ENCODE results near the gene PCOLCE2.

PCOLCE2 gene, protein sequence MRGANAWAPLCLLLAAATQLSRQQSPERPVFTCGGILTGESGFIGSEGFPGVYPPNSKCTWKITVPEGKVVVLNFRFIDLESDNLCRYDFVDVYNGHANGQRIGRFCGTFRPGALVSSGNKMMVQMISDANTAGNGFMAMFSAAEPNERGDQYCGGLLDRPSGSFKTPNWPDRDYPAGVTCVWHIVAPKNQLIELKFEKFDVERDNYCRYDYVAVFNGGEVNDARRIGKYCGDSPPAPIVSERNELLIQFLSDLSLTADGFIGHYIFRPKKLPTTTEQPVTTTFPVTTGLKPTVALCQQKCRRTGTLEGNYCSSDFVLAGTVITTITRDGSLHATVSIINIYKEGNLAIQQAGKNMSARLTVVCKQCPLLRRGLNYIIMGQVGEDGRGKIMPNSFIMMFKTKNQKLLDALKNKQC

DNA sequence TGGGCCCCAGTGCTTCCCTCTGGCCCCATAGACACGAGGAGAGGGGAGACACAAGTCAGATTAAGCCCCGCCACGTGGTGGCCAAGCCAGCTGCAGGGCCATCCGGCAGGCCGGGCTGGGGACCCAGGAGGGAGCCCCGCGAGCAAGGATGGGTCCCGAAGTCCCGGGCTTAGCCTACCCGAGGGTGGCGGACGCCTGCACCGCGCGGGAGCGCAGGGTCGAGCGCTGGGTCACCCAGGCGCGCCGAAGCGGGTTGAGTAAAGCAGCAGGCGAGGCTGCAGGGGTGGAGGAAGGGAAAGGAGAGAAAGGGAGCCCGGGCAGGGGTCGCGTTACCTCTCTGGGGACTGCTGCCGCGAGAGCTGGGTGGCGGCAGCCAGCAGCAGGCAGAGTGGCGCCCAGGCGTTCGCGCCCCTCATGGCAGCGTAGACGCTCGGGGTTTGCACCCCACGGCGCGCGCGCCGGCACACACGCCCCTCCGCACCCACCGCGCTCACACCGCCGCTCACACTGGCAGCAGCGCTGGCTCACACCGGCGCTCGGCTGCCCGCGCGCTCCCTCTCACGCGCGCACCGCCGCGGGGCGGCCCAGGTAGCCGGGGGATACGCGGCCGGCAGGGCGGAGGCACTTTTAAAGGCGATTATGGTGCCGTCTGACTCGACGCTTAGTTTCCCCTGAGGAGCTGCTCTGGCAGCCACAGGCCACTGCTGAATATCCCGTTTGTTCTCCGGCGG lies at the start of gene PCOLCE2:
TSS of gene PCOLCE2 (minus strand) at position 603 of the 731 bp plus-strand sequence. CDS start at position 416, 187 bp downstream.
- no peak for DNase-seq

DNA sequence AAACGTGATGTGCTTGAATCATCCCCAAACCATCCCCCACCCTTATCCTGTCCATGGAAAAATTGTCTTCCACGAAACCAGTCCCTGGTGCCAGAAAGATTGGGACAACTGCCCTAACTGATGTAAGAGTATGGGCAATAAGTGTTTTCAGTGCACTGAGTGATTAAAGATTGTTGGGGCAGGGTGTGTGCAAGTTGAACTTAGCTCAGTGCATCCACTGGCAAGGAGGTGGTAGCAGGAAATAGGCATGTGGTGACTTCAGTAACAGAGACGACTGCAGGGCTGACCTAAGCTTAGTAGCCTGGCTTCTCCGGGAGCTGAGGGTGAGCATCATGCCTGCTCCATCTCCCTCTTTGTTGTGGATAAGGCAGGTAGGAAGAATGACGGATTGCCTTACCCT lies 47.1 kb upstream of the PCOLCE2 start:
- no peak for DNase-seq

DNA sequence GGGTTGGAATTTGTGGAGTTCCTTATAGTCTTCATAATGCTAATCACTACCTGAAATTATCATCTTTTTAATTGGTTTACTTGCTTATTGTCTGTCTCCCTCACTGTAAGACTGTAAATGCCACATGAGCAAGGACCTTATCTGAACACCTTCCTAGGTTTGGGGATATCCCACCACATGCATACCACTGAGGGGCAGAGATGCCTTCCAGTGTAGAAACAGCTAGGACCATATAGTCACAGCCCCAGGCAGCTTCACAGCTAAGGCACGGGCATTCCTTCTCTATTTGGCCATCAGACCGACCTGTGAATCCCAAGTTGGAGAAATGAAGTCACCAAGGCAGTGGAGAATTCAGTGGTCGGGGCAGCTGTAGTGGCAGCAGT lies 46.0 kb upstream of the PCOLCE2 start:
- no peak for DNase-seq

DNA sequence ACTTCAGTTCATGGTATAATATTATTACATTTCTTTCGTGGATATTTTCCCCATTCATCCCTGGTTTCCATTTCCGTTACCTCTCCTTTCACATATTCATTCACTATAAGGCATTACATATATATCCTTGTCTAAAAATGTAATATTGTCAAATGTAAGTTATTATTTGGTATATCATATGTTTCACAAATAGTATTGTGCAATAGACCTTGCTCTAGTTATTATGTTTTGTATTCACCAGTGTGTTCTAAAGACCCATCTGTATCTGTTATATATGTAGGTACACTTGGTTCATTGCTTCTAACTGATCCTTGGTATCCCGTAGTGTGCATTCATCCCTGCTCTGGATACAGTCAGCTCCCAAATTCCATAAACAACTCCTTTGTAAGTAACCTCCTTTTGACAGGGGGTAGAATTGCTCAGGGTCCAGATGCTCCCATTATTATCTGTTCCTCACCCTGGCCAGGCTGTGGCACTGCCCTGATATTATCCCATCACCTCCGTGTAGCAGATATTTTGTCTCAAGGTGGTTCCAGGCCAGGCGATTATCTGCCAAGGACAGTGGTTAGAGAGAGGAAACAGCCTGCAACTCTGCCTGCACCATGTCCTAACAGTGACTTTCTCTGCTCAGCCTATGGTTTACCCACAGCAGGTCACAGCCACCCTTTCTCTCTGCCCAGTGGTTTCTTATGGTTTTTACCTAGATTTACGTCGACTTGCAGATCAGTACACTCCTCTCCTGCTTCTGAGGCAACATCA lies 45.4 kb upstream of the PCOLCE2 start:
- no peak for DNase-seq

DNA sequence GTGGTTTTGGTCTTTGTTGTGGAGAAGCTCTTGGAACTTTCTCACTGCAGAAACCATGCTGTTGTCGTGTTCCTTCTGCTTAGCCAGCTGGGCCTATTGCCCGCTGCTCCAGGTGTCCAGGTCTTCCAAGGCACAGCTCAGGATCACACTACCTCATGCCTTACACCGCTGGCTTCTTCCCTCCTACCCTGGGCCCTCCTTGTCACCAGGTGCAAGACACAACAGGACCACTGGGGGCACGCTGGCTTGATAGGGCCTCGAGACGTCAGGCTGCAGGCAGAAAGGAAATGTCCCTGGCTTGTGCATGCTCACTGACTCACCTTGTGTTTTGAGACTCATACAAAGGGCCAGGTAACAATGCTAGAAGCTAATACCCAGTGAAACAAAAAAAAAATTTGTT lies 42.3 kb upstream of the PCOLCE2 start:
- DNase-seq = no peak

DNA sequence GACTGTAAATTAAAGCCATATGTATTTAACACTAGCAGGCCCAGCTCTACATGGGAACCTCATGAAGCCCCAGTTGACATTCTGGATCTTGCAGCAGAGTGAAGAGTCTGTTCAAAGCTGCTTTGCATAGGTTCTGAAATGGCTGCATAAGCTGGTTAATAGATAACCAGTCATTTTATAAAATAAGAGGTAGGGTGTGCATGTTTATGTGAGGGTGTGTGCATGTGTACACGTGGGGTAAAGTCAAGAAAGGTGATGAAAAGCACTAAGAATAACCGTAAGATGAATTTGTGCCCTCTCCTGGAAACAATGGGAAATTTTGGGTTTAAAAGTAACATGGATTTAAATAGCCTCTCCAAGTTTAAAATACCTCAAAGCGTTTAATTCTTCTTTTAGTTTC lies 41.6 kb upstream of the PCOLCE2 start:
- DNase-seq = no peak

DNA sequence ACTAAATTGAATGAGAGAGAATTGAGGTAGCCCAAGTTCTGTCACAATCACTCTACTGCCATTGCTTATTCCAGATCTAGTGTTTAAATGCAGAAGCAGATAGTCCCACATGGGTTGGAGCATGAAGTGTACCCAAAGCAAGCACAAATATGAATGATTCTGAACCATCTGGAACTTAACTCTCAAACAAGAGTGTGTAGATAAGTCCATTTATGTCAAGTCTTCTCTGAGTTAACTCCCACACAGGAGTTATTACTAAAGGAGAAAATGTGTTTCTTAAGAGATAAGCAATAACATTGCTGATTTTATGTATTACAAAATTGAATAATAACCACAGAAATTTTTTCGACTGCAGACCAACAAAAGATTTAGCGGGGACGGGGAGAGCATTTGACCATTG lies 41.0 kb upstream of the PCOLCE2 start:
- DNase-seq = no peak

DNA sequence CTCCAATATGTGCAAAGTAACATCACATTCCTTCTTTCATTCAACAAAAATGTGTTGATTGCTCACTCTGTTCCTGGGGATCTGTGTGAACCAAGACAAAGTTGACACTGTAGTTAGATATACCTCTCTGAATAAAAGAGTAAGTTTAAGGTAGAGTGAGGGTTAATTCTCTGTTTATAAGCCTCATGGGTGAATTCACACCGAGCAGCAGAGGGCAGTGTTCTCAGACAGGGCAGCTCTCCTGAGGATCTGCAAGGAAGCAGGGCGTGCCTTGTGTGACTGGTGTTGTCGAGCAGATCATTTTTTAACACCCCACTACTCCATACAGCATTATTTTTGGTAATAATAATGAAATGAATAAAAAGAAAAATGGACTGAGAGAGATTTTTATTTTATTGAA lies 40.2 kb upstream of the PCOLCE2 start:
- no peak for DNase-seq

DNA sequence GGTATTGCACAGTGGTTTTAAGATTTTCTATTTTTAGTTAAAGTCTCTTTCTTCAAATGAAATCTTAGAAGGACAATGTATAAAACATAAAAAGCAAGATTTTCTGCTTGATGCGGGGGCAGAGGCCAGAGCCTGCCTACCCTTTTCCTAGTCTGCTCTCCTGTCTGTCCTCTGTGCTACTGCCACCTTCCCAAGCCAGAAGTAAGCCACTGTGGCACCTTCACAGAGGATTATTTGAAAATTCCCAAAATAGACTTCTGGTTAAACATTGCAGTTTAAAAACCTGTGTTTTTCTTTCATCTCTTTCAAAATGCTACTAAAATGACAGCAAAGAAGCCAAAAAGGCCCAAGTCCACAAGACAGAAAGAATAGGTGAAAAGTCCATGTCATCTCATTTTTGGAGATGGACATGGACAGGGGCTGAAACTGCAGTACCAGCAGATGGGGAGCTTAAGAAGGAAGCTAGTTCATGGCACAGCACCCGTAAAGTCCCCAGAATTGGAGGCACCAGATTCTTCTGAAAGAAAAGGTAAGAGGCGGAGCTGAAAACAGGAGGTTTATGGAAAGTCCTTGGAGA lies 37.6 kb upstream of the PCOLCE2 start:
- no peak for DNase-seq

DNA sequence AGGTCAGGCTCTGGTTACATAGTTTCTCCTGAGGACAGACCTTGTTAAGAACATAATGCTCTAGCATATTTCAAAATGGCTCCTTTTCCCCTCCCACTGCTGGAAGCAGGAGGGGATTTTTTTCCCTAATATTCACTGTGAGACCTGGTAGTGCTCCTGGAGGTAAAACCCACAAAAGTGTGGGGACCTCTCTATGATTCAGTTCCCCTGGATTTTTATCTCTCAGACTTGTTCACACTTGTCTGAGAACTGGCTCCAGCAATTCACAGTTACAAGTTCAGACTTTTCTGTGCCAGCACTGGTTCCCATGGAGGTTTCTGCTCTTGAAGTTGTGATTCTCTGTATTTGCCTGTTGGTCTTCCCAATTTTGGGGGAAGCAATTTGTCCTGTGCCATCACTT lies 36.3 kb upstream of the PCOLCE2 start:
- no peak for DNase-seq

DNA sequence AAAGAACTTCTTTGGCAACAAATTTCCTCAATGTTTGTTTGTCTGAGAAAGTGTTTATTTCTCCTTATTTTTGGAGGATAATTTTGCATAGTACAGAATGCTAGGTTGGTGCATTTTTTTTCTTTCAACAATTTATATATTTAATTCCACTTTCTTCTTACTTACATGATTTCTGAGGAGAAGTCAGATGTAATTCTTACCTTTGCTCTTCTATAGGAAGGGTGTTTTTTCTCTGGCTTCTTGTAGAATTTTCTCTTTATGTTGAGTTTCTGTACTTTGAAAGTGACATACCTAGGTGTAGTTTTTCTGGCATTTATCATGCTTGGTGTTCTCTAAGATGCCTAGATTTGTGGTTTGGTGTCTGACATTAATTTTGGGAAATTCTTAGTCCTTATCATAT lies 34.8 kb upstream of the PCOLCE2 start:
- no peak for DNase-seq

DNA sequence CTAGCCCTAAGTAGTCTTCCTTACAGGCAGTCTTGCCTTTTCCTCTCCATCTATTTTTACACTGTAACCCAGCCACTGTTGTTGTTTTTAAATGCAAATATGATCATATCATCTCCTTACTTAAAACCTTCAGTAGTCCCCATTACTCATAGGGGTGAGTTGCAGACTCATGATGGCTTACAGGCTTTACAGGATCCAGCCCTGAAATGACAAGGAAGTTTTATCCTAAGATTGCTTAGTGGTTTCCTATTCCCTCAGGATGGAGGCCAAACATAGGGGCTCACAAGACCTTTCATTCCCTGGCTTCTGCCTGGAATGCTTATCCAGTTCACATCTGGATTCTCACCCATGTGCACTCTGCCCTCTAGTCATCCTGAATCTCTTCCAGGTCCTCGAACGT lies 27.7 kb upstream of the PCOLCE2 start:
- DNase-seq = no peak

DNA sequence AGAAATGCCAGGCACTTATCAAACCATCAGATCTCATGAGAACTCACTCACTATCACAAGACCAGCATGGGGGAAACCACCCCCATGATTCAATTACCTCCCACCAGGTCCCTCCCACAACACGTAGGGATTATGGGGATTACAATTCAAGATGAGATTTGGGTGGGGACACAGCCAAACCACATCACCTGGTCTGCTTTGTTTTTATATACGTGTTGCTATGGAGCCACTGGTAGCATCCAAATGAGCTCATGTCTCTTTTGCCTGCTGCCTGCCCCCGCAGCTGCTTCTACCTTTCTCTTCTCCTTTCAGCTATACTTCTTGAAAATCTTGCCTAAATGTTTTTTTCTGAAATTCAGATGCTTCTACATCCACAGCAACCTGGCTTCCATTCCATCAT lies 26.8 kb upstream of the PCOLCE2 start:
- DNase-seq = no peak

DNA sequence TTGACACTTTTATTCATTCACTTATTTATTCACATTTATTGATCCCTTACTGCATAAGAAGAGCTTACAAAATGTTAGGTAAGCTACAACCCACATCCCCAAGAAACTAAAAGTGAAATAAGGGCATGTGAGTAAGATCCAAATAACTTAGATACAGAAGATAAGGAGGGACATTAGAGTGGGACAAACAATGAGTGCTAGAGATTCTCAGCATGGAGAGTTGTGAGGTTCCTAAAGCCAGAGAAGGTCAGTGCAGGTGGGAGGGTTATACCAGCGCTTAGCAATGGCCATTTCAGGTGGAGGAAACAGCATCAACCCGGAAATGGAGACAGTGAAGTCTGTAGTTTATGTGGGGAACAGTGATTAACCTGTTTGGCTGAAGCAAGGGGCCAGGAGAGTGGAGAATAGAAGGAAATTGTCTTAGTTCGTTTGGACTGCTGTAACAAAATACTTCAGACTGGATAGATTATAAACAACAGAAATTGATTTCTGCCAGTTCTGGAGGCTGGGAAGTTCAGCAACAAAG lies 25.5 kb upstream of the PCOLCE2 start:
- DNase-seq = no peak

DNA sequence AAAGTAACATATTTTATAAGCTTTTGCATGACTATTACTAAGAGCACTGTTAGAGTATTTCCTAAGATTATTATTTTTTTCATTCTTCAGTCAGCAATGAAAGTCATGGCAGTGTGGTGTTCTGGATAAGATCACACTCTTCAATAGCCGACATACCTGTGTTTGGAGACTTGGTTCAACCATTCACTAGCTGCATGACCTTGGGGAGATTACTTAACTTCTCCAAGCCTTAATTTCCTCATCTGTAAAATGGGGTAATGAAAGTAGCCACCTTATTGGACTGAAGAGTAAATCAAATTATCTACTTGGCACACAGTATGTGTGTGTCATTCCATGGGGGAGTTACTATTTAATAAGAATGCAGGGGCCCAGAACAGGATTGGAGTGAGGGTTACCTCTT lies 24.5 kb upstream of the PCOLCE2 start:
- DNase-seq = no peak

DNA sequence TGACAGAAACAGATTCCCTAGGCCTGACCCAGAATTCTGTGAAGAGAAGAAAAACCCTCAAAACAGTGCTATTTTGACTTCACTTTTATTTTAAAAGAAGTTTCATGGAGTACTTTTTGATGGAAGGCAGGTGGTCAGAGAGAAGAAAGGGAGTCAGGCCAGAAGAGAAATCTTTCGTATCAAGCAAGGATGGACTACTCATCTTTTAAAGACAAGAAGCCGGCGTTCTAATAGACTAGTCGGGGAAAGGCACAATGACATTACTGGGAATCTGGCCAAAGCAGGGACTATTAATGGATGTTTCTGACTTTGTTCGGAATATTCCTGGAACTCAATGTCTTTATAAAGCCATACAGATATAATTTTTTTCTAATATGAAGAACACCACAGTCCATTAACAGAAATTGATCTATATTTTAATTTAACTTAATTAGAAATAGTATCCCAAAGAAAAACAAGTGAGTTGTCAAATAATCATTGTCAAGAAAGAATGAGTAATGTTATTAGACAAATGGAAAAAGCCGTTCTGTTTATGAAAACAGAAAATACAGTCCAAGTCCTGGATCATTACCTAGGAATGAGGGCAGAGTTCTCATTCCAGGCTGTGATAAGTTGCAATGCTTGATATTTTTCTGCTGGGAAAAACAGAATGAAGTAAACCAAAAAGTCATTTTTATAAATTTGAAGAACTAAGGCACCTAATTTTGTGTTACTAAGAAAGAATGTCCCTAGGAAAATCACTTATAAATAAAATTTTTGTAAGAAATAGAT lies 23.7 kb upstream of the PCOLCE2 start:
- no peak for DNase-seq

DNA sequence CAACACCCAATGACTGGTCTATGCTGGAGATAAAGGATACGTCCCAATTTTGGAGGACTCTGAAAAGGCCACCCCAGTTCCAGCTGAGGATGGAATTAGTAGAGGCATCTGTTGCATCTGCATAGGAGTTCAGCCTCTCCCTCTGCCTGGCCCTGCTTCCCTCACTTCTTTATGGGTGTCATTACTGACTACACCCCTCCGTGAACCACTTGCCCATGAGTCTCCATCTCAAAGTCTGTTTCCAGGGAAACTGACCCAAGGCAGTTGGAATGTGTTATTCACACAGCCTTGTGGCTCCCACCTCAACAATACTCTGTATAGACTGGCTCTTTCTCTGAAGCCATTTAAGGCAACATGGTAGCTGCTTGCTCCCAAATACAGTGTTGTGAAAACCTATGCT lies 21.4 kb upstream of the PCOLCE2 start:
- no peak for DNase-seq

DNA sequence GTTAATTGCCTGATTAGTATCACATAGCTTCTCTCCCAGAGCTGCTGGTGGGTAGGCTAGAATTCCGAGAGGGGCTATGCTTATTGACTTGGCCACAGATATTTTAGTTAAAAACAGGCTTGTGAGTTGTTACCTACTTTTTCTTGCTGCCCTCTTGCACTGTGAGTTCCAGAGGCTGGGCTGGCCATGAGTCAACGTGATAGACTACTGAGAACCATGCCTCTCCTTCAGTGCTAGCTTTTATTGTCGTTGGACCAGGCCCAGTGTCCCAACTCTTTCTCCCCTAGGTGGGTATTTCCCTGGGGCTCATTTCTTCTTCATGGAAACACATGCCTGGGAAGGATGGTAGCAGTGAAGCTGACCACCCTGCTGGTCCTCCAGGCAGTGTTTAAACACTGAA lies 20.4 kb upstream of the PCOLCE2 start:
- DNase-seq = no peak

DNA sequence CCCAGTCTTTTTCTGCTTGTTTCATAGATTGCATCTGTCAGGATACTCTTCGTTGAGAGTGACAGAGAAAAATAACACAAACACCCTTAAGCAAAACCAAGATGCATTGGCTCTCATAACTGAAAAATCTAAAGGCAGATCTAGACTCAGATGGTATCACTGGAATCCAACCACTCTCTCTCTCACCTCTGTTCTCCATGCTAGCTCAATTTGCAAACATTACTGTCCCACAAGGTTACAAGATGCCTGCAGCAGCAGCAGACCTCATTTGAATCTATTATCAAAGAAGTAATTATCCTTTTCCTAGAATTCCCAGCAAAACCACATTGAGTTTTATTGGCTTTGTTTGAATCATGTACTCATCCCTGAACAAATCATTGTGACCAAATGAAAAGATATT lies 19.1 kb upstream of the PCOLCE2 start:
- no peak for DNase-seq

DNA sequence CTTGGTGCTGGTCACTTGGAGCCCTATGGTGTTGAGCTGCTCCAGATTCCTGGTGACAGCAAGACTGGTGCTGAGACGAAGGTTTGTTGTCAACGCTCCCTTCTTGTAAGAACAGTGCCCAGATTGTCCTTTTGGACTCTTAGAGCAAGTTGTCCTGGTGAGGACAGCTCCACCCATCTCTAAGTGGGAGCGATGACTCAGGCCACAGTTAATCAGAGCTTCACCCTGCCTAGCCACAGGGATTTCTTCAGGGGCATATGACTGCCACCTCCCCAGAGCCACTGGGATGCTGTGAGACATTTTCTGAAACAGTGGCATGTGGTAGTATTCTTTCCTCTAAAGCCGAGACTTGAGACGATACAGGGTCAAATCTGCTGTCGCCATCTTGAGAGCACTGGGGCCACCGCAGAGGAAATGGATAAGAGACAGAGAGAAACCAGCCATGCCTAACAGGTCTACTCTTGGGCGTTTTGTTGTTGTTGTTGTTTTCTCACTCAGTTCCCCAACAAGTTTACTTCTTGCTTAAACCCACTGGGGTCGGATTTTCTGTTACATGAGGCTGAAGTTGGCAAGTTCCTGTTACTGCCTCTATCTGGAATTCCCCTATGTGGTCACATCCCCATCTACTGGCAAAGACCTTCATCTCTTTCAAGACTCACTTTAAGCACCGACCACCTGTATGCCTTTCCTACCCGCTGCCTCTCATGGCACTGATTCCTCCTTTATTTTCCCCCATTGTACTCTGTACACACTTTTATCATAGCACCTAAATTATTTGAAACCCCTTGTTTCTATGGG lies 16.0 kb upstream of the PCOLCE2 start:
- no peak for DNase-seq

DNA sequence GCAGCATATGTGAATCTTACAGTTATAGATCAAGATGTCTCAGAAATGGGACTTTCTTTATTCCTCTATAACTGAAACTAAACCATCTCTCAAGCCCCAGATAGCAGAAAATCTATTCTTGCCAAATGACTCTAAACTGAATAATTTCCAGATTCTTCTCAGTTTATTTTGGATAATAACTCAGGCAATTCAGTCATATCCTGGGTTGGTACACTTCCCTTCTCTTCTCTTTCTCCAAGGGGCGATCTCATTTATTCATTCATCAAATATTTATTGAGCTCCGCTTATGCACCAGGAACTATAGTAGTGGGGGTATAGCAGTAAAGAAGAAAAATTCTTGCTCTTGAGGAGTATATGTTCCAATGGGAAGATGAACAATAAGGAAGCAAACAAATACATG lies 13.5 kb upstream of the PCOLCE2 start:
- no peak for DNase-seq
